GM10847 (cell line): ENCODE measurements around the gene LMNA.

Experiments used
- POLR2A ChIP-seq: IDR thresholded peaks from 2 replicates; pipeline ENCODE4 v1.6.1; 2011; ENCODE audit not compliant: insufficient read length; ENCODE audit errors: extremely low read depth

Gene LMNA

GRCh38 chr1:156135930-156136871 lies 21.7 kb downstream of the LMNA start:
- TF ChIP-seq POLR2A = no peak

GRCh38 chr1:156136970-156137483 lies 22.5 kb downstream of the LMNA start:
- TF ChIP-seq POLR2A = no peak

DNA sequence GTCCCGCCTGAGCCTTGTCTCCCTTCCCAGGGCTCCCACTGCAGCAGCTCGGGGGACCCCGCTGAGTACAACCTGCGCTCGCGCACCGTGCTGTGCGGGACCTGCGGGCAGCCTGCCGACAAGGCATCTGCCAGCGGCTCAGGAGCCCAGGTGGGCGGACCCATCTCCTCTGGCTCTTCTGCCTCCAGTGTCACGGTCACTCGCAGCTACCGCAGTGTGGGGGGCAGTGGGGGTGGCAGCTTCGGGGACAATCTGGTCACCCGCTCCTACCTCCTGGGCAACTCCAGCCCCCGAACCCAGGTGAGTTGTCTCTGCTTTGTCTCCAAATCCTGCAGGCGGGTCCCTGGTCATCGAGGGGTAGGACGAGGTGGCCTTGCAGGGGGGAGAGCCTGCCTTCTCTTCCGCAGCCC lies 24.0 kb downstream of the LMNA start:
- no peak for TF ChIP-seq POLR2A

DNA sequence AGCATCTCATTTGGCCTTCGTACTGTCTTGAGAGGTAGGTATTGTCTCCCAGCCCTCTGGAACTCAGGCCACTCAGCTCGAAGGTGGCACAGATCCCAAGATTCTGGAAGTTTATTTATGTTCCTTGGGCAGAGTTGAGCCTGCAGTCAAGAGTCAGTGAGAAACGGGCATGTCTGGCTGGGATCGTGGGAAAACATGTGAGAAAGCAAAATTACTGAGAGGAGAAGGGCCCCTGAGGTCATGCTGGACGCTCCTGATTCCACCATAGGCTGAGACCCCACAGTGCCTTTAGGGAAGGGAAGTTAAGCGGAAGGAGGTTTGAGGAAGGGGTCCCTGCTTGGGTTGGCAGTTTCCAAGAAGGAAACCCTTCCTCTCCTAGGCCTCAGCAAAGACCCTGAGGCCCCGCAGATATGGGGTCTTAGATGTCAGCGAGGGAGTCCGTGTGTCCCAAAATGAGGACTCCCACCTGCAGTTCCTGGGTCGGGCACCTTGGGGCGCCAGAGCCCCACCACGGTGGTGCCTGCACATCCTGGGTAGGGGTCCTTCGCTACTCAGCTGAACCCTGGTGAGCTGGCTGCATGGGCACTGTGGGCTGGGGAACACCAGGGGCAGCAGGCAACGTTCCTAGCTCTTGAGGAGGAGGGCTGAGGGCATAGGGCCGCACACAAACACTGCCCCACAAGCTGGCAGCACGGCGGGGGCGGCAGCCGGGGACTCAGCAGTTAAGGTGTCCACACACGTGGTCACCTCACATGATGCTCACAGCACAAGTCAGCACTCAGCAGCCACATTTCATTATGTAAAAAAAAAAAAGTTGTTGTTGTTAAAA lies 26.6 kb downstream of the LMNA start:
- TF ChIP-seq POLR2A = no peak

DNA sequence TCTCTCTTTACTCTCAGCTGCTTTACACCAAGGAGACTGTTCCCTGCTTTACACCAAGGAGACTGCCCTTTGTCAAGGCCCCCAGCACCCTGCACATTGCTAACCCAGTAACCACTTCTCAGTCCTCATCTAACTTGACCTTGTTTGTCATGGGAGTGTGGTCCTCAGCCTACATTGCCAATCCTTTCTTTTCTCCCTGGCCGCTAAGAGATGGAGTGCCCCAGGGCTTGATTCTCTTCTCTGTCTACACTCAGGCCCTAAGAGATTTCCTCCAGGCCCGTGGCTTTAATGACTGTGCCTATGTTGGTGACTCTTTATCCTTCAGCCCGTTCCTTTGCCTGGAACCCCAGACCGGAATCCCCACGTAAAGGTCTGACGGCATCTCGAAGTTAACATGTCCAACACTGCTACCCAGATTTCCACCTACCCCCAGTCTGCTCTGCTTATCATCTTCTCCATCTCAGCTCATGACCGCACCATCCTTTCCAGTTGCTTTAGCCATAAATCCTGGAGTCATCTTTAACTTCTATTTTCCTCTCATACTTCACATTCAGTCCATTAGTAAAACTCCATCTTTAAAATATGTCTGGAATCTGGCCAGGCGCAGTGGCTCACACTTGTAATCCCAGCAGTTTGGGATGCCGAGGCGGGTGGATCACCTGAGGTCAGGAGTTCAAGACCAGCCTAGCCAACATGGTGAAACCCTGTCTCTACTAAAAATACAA lies 29.4 kb downstream of the LMNA start:
- no peak for TF ChIP-seq POLR2A

GRCh38 chr1:156144742-156145141 lies 30.2 kb downstream of the LMNA start:
- TF ChIP-seq POLR2A = no peak

DNA sequence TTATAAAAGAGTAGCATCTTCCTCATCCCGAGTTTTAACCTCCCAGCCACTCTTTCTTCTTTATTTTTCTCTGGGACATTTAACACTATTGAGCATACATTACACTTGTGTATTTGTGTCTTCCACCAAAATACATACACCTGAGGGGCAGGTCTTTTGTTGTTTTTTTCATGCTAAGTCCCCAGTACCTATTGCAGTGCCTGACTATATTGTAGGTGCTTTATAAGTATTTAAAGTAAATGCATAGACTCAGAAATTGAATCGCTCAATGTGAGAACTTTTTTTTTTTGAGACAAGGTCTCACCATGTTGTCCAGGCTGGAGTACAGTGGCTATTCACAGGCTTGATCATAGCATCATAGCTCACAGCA lies 31.1 kb downstream of the LMNA start:
- no peak for TF ChIP-seq POLR2A

- TF ChIP-seq POLR2A = no peak
Observed at GRCh38 chr1:156146020-156146768, 31.7 kb downstream of the LMNA start.

DNA sequence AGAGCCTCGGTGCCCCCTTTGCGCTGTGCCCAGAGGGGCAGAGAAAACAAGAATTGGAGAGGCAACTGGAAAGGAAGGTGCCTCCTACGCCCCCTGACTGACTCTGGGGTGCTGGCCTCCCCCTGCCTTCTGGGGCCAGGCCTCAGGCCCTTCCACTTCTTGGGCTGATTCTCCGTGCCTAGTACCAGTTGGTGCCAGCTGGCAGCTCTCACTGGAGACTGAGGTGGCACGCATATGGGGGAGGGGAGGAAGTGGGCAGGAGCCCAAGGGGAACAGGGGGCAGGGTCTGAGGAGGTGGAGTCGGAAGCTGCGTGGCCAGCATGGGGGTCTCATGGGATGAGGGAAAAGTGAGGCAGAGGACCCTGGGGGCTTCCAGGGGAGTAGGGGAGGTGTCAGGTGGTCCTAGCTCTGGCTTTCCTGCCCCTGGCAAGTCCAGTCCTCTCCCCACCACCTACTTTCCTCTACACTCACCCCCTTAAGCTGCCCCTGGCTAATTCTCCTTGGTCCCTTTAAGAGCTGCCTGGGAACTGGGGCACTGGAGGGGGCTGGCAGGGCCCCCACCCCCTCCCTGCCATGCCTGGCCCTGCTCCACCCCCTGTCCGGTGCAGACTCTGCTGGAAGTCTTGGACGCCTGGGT lies 32.4 kb downstream of the LMNA start:
- no peak for TF ChIP-seq POLR2A

DNA sequence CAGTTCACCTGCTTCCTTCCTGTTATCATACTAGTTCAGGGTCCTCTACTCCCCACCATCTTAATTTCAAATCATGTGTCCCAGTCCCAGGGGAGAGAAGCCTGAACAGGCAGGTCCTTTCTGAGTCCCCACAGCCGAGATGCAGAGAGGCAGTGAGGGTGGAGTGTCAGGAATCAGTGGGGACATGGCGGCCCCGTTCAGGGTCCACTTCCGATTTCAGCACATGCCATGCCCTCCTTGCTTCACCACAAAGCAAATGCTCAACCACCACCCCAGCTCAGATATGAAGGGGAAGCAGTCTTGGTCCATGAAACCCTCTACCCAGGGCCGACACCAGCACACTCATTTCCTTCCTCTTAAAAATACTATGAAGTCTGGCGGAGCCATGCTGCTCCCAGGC lies 33.7 kb downstream of the LMNA start:
- no peak for TF ChIP-seq POLR2A

- peak; percentile 55 for TF ChIP-seq POLR2A
Observed at GRCh38 chr1:156149374-156150332, 35.1 kb downstream of the LMNA start.

DNA sequence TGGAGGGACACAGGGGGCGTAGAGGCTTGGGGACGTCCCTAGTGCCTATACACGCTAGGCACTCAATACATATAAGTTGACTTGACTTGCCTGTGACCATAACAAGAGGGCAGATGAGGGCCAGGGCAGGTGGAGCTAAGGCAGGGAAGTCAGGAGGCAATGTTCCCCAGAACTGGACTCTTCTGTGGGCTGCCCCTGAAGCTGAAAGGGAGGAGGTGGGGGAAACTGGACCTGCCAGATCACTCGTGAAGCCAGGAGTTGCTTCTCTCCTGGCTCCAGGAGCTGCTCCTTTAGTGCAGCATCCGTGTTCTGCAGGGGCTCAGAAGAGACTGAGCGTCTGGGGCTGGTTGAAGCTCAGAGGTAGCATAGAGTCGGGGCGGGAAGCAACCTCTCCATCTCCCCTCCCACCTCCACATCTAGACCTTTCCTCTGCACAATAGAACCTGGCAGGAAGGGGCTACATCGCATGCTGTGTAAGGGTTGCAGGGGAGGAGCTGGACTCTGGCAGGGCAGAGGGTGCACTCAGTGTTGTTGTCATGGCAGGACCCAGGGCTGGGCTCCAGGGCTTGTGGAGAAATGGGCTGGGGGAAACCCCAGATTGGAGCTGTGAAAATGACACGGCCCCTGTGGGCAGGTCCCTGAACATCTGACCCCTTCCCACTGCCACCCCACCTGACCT lies 36.0 kb downstream of the LMNA start:
- TF ChIP-seq POLR2A = no peak
